ENCODE measurements around the gene PIK3R4.
A peak's percentile ranks its signal among the peaks of the same experiment; 100 is the strongest.

PIK3R4 gene

DNA sequence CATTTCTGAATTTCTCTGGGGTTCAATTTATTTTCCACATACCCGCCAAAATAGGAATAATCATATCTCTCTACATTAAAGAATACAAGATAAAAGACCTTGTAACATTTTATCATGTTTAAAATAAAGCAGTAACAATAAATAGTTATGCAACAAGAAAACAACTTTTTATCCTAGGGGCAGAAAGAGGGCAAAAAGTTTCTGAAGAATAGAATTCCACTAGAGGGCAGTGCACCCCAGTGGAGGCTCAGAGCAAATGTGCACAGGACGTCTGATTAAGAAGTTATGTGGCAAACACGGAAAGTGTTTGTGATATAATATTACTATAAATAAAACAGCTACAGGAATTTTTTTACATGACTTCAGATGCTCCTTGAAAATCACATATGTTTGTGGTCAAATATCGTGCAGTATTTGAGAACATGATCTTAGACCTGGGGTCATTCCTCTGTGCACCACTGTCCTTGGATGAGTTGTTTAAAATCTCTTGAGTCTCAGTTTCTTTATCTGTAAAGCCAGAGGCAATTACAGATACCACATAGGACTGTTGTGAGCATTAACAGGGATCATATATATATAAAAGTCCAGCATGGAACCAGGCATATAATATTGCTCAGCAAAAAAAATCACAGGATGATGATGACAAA lies 13.2 kb upstream of the PIK3R4 start:
- TF ChIP-seq, protein P1, sequence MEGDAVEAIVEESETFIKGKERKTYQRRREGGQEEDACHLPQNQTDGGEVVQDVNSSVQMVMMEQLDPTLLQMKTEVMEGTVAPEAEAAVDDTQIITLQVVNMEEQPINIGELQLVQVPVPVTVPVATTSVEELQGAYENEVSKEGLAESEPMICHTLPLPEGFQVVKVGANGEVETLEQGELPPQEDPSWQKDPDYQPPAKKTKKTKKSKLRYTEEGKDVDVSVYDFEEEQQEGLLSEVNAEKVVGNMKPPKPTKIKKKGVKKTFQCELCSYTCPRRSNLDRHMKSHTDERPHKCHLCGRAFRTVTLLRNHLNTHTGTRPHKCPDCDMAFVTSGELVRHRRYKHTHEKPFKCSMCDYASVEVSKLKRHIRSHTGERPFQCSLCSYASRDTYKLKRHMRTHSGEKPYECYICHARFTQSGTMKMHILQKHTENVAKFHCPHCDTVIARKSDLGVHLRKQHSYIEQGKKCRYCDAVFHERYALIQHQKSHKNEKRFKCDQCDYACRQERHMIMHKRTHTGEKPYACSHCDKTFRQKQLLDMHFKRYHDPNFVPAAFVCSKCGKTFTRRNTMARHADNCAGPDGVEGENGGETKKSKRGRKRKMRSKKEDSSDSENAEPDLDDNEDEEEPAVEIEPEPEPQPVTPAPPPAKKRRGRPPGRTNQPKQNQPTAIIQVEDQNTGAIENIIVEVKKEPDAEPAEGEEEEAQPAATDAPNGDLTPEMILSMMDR (conservative IDR thresholded peaks at IDR 0.05), result peak; percentile 93
- H3K27ac ChIP-seq, result peak overlapping the region; percentile 51; the same call in 1 of the 2 replicates

DNA sequence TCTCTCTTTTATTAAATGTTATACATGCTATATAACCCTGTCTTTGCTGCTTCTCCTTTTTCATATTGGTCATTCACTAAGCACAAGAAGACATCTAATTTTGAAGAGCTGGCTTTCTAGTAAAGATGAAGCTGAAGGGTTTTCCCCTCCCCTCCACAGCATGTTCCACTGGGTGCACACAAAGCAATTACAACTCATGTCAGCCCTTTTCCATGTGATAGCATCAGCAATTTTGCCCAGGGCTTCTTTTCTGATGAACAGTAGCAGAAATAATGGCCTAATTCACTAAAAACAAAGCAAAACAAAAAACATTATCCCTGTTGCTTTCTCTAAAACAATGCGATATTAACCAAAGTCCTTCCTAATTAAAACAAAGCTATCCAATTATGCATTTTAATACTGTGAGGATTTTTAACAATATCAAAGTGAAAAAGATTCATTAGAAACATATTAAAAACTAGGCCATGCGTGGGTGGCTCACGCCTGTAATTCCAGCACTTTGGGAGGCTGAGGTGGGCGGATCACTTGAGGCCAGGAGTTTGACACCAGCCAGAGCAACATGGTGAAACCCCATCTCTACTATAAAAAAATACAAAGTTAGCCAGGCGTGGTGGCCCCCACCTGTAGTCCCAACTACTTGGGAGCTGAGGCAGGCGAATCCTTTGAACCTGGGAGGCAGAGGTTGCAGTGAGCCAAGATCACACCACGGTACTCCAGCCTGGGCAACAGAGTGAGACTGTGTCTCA lies 12.2 kb upstream of the PIK3R4 start:
- TF ChIP-seq, protein P1 (conservative IDR thresholded peaks at IDR 0.05), result no peak
- peak overlapping the region; percentile 51; the same call in 1 of the 2 replicates for H3K27ac ChIP-seq

DNA sequence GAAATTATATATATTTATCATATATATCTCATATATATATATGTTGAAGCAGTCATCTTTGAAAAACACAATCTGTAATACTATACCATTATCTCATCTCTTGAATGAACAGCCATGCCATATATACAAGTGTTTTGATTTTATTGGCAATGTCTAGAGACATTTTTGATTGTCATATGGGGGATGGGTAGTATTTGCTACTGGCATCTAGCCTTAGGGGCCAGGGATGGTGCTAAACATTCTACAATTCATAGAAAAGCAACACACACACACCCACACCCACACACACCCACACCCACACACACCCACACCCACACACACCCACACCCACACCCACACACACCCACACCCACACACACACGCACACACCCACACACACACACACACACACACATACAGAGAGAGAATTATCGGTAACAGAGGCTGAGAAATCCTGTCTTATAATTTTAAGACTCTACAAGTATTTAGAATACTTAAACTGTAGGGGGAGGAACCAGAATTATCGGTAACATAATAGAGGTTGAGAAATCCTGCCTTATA lies 11.1 kb upstream of the PIK3R4 start:
- TF ChIP-seq, protein P1 (conservative IDR thresholded peaks at IDR 0.05), result no peak

DNA sequence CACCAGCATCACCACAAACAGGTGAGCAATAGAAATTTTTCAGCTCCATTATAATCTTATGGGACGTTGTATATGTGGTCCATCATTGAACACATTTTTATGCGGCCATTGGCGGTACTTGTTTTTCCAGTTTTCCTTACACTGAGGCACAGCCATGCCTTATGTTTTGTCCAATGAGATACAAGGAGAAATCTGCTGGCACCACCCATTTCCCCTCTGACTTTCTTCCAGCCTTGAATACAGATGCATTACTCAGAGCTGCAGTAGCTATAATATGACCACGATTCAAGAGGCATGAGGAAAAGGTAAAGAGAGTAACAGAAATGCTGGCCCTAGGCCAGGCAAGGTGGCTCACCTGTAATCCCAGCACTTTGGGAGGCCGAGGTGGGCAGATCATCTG lies 9.0 kb upstream of the PIK3R4 start:
- no peak overlapping the region for H3K27ac ChIP-seq
- TF ChIP-seq, protein P1 (conservative IDR thresholded peaks at IDR 0.05), result no peak

More for the DNA sequence above, 11.1 kb upstream of the PIK3R4 start:
- H3K27ac ChIP-seq, result no peak overlapping the region

DNA sequence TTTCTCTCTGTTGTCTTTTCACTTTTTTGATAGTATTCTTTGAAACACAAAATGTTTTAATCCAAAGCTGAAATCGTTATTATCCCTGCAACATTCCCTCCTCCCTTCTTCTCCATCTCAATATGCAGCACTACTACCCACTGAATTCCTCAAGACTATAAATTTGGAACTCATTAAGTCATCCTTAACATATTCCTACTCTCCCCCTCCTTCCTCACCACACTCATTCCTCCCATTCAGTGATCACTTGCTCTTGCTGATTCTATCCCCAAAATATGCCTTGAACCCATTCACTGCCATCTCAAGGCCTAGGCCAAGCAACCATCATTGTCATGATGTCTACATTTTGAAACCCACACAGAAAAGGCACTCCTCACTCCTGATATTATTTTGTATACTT lies 2.4 kb upstream of the PIK3R4 start:
- TF ChIP-seq, protein P1 (conservative IDR thresholded peaks at IDR 0.05), result no peak
- H3K27ac ChIP-seq, result no peak overlapping the region

DNA sequence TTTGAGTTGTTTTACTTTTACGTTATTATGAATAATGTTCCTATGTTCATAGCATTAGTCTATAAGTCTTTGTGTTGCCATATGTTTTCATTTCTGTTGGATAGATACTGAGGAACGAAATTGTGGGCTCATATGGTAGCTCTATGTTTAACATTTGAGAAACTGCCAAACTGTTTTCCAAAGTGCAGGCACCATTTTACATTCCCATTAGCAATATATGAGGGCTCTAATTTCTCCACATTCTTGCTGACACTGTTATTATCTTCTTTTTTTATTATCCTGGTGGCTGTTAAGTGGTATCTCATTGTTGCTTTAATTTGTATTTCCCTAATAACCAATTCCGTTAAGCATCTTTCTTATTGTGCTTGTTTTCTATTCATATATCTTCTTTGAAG lies 1.8 kb upstream of the PIK3R4 start:
- TF ChIP-seq, protein P1 (conservative IDR thresholded peaks at IDR 0.05), result no peak
- peak overlapping the region; percentile 78; the same call in 1 of the 2 replicates for H3K27ac ChIP-seq

DNA sequence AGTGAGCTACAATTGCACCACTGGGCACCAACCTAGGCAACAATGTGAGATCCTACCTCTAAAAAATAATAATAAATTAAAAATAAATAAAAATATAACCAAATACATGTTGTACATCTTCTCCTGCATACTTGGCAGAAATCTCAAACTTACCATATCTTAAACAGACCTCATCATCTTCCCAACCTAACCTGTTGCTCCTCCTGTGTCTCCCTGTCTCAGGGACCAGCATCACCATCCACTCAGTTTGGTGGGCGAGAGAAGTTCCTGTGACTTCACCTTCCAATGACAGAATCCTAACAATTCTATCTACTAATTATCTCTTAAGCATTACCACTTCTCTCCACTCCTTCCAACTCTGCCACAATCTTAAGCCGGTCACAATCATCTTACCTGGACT lies 3.3 kb downstream of the PIK3R4 start:
- TF ChIP-seq, protein P1 (conservative IDR thresholded peaks at IDR 0.05), result no peak
- no peak overlapping the region for H3K27ac ChIP-seq
